ENCODE measurements around the gene LELP1. TPM values are rescaled to one million over a fixed set of nuclear protein-coding genes. Genes with fewer than 3 reads are reported as not detected.
"Not testable (repeated sequence)": the region's sequence is repeated elsewhere in the genome, so short reads cannot be mapped to it uniquely, and the experiment has no call there.

Gene LELP1
- total and polyA plus RNA-seq, 12 donors, result not detected

DNA sequence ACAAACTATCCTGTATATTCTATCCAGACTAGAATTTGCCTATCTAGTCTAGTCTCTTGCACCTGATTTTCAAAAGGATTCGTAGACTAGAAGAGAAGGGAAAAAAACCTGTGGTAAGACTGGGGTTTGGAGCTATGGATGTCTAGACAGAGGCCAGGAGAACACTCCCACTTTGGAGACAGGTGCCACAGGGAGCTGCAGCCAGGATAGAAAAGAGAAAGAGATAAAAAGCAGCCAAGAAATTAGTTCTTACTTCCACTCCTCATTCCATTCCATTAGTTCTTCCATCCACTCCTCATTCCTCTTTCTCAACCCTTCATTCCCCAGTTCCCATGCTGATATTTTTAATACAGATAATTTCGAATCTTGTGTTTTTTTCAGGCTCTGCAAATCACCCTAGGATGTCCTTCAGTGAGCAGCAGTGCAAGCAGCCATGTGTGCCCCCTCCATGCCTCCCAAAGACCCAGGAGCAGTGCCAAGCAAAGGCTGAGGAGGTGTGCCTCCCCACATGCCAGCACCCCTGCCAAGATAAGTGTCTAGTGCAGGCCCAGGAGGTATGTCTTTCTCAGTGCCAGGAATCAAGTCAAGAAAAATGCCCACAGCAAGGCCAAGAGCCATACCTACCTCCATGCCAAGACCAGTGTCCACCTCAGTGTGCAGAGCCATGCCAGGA is 14.7 kb downstream of the LELP1 start:
- Histone ChIP-seq H3K4me3 (no peak overlapping the region), H3K4me1 (replicated peaks in 1 of 2) (no peaks in the 10 kb centered on the region), H3K27ac (no peak overlapping the region), H3K27me3 (no peaks in the 10 kb centered on the region), H3K9me3 (replicated peaks in 1 of 3) (no peaks in the 10 kb centered on the region), H3K36me3 (replicated peaks in 1 of 2) (no peaks in the 10 kb centered on the region)
- TF ChIP-seq, protein P1, sequence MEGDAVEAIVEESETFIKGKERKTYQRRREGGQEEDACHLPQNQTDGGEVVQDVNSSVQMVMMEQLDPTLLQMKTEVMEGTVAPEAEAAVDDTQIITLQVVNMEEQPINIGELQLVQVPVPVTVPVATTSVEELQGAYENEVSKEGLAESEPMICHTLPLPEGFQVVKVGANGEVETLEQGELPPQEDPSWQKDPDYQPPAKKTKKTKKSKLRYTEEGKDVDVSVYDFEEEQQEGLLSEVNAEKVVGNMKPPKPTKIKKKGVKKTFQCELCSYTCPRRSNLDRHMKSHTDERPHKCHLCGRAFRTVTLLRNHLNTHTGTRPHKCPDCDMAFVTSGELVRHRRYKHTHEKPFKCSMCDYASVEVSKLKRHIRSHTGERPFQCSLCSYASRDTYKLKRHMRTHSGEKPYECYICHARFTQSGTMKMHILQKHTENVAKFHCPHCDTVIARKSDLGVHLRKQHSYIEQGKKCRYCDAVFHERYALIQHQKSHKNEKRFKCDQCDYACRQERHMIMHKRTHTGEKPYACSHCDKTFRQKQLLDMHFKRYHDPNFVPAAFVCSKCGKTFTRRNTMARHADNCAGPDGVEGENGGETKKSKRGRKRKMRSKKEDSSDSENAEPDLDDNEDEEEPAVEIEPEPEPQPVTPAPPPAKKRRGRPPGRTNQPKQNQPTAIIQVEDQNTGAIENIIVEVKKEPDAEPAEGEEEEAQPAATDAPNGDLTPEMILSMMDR (IDR thresholded peaks at IDR 0.05), result no peak
- no peak for TF ChIP-seq POLR2A (IDR thresholded peaks at IDR 0.05)
- WGBS, 4 donors, result 39 to 59% (median 46%) methylated on average over 2 of the region's 2 CpGs
- no peak for DNase-seq
- intact Hi-C loops (cut with DNase I), result no loop called here

DNA sequence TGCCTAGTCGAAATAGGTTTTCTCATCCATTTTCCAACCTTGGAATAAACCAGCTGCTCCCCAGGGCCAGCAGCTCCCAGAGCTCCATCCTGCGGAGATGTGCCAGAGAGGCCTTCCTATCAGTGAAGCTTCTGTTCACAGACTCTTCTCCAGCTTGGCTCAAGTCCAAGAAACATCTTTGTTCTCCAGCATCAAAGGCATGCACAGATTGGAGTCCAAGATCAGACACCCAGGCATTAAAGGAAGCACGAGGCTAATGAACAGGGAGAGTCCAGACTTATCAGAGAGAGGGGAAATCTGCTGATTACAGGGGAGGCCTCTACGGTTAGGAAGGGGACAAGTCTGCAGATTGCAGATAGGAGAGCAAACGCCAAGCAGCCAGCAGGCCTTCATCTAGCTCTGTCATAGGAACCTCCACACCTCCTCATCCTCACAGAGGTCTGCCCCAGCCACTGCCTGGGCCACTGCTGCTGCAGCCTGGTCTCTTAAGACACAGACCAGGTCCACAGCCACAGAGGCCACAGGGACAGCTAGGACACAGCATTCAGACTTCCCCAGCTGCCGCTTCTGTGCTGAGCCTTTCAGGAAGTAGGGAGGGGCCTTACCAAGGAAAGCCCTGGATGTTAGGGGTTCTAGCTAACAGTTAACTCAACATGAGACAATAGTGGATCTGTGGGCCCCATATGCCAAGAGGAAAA is 17.5 kb downstream of the LELP1 start:
- H3K9me3 ChIP-seq (replicated peaks in 1 of 3), result no peaks in the 10 kb centered on the region
- H3K36me3 ChIP-seq (replicated peaks in 1 of 2), result no peaks in the 10 kb centered on the region
- no peak overlapping the region for H3K4me3 ChIP-seq
- DNase-seq, result no peak
- intact Hi-C loops (cut with DNase I), result loop anchor here (5.0 to 10.0 kb wide), 2 partner anchors 303 to 346 kb away; partner anchors contain the start of gene SMCP (in 1 of the 2)
- WGBS, 4 donors, result 44 to 47% (median 45%) methylated on average over 6 of the region's 6 CpGs
- no peaks in the 10 kb centered on the region for H3K4me1 ChIP-seq (replicated peaks in 1 of 2)
- no peak overlapping the region for H3K27ac ChIP-seq
- no peak for TF ChIP-seq POLR2A (IDR thresholded peaks at IDR 0.05)
- TF ChIP-seq, protein P1 (IDR thresholded peaks at IDR 0.05), result no peak
- H3K27me3 ChIP-seq, result no peaks in the 10 kb centered on the region

DNA sequence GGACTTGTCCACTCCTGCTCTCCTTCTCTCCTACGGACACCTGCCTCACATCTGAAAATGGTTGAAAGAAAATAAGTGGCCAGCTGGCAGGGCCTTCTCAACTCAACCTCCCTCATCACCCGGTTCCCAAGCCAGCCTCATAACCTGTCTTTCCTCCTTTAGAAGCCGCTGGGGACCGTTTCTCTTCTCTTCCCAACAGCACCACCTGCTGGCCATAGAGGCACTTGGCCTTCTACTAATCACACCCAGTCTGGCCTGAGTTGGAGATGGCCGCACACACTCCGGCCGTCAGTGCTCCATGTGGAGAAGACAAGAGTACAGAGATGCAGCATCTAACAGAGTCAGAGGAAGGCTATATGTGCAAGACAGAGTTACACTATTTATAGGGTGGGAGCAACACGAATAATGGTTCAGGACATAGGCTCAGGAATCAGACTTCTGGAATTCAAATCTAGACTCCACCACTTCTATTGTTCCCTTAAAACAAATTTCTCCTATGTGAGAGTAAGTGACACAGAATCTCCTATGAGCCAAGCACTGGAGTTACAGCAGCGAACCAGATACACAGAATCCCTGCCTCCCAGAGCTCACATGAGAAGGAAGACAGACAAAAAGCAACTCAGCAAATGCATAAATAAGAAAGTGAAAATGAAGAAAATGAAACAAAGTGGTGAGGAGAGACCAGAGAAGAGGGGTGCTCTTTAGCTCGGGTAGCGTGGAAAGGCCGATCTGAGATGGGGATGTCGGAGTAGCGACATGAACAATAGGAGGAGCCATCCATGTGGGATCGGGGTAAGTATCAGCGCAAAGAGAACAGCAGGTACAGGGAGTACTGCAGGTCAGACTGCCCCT is 20.0 kb downstream of the LELP1 start:
- H3K36me3 ChIP-seq (replicated peaks in 1 of 2), result not testable (repeated sequence)

More for the DNA sequence above, 20.0 kb downstream of the LELP1 start:
- not testable (repeated sequence) for H3K4me1 ChIP-seq (replicated peaks in 1 of 2); H3K4me3 ChIP-seq; H3K9me3 ChIP-seq (replicated peaks in 1 of 3); H3K27me3 ChIP-seq; H3K27ac ChIP-seq
- intact Hi-C loops (cut with DNase I), result loop anchor here (2.0 to 10.0 kb wide), 3 partner anchors 306 to 354 kb away; partner anchors contain the start of gene SMCP (in 1 of the 2)
- WGBS, 4 donors, result 40 to 48% (median 41%) methylated on average over 16 of the region's 16 CpGs
- peak; percentile 60 to 81 (median 71) for DNase-seq
- TF ChIP-seq, protein P1 (IDR thresholded peaks at IDR 0.05), result peak; percentile 63 to 73 (median 66)
